ENCODE results near the gene CCDC106. TPM values are rescaled to one million over a fixed set of nuclear protein-coding genes. Genes with fewer than 3 reads are reported as not detected.

Gene CCDC106
- total RNA-seq, 3 donors from 2014 or later (not counting 1 experiment from before 2014, with no cell fraction given), result 2.0 to 3.2 (median 3.2) TPM

DNA sequence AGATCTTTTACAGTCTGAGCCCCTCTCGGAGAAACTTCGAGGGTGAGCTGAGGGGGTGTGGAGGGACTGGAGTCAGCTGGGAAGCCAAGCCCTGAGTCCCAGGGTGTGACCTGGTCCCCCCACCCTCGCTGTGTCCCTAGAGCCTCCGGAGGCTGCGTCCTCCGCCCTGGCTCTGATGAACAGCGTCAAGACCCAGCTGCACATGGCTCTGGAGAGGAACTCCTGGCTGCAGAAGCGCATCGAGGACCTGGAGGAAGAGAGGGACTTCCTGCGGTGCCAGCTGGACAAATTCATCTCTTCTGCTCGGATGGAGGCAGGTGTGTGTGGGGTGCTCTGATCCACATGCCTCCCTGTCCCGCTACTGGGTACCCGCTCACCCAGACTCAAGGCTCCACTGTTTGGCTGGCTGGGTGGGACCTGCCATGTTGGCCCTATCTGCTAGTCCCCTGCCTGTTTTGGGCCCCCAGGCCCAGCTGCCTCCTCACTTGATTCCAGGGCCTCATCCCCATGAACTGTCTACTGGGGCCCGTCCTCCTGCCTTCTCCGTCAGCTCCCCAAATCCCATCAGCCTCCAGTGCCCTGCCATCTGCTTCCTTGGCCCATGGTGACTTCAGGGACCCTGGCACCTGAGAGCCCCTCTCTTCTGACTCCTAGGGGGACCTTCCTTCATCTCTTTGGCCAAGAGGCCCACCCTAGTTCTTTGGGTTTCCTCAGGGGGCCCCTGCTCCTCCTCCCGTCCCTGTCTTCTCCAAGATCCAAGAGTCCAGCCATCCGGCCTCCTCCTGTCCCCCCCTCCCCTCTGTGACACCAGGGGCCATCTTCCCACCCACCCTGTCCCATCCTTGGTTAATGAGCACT, 1.5 kb downstream of the CCDC106 start:
- TF ChIP-seq CTCF (IDR thresholded peaks at IDR 0.05), result no peak
- intact Hi-C loops (cut with micrococcal nuclease), result loop anchor here (5.0 to 10.0 kb wide), 3 partner anchors 472 to 1455 kb away; partner anchors contain the start of genes TSEN34 and ZSCAN5A
- DNase-seq (no peak), ATAC-seq (no peak)
- no peaks in the 10 kb centered on the region for H3K9me3 ChIP-seq (ENCODE audit: control insufficient read depth, insufficient read depth, low read length)
- peak overlapping the region in 1 of 2 donors; percentile 65 for H3K27ac Mint-ChIP-seq
- H3K4me3 Mint-ChIP-seq, result peak overlapping the region; percentile 83
- H3K4me3 ChIP-seq (ENCODE audit: low read length), result no peak overlapping the region
- H3K27me3 ChIP-seq (ENCODE audit: control insufficient read depth, insufficient read depth, low read length), result no peaks in the 10 kb centered on the region
- peaks cover 15 to 34% of the 10 kb centered on the region in 2 donors for H3K4me1 Mint-ChIP-seq
- 78% methylated on average over 17 of the region's 17 CpGs for WGBS (ENCODE audit: insufficient coverage)
- peaks cover 0 to 7% of the 10 kb centered on the region in 2 donors for H3K27me3 Mint-ChIP-seq (ENCODE audit: low read depth in 2 of 2)
- H3K9me3 Mint-ChIP-seq, result no peaks in the 10 kb centered on the region
- H3K4me1 ChIP-seq (ENCODE audit: control insufficient read depth, insufficient read depth, low read length), result peaks cover 36% of the 10 kb centered on the region
- H3K27ac ChIP-seq (ENCODE audit: low read length), result no peak overlapping the region
- peaks cover 13% of the 10 kb centered on the region for H3K36me3 ChIP-seq (ENCODE audit: control insufficient read depth, insufficient read depth, low read length)
- no peaks in the 10 kb centered on the region for H3K36me3 Mint-ChIP-seq

GRCh38 chr19:55650126-55650557, 2.1 kb downstream of the CCDC106 start:
- ATAC-seq, result no peak

GRCh38 chr19:55650602-55651230, 2.7 kb downstream of the CCDC106 start:
- no peaks in the 10 kb centered on the region for H3K36me3 Mint-ChIP-seq
- H3K27ac ChIP-seq (ENCODE audit: low read length), result no peak overlapping the region
- H3K27me3 ChIP-seq (ENCODE audit: control insufficient read depth, insufficient read depth, low read length), result no peaks in the 10 kb centered on the region
- H3K4me1 Mint-ChIP-seq, result peaks cover 22 to 35% of the 10 kb centered on the region in 2 donors
- H3K27me3 Mint-ChIP-seq (ENCODE audit: low read depth in 2 of 2), result peaks cover 0 to 7% of the 10 kb centered on the region in 2 donors
- intact Hi-C loops (cut with micrococcal nuclease), result loop anchor here (5.0 to 10.0 kb wide), 3 partner anchors 473 to 1456 kb away; partner anchors contain the start of genes TSEN34 and ZSCAN5A
- DNase-seq (no peak), ATAC-seq (no peak)
- TF ChIP-seq CTCF (IDR thresholded peaks at IDR 0.05), result no peak
- H3K4me1 ChIP-seq (ENCODE audit: control insufficient read depth, insufficient read depth, low read length), result peaks cover 36% of the 10 kb centered on the region
- peaks cover under 1% of the 10 kb centered on the region for H3K36me3 ChIP-seq (ENCODE audit: control insufficient read depth, insufficient read depth, low read length)
- no peak overlapping the region for H3K4me3 ChIP-seq (ENCODE audit: low read length)
- peak overlapping the region in 1 of 2 donors; percentile 65 for H3K27ac Mint-ChIP-seq
- WGBS (ENCODE audit: insufficient coverage), result 97% methylated on average over 17 of the region's 17 CpGs
- no peaks in the 10 kb centered on the region for H3K9me3 Mint-ChIP-seq
- no peaks in the 10 kb centered on the region for H3K9me3 ChIP-seq (ENCODE audit: control insufficient read depth, insufficient read depth, low read length)
- peak overlapping the region; percentile 37 for H3K4me3 Mint-ChIP-seq

More at GRCh38 chr19:55650126-55650557, 2.1 kb downstream of the CCDC106 start:
- Histone ChIP-seq H3K9me3 (ENCODE audit: control insufficient read depth, insufficient read depth, low read length) (no peaks in the 10 kb centered on the region), H3K27ac (ENCODE audit: low read length) (no peak overlapping the region), H3K4me3 (ENCODE audit: low read length) (no peak overlapping the region), H3K4me1 (ENCODE audit: control insufficient read depth, insufficient read depth, low read length) (peaks cover 33% of the 10 kb centered on the region), H3K36me3 (ENCODE audit: control insufficient read depth, insufficient read depth, low read length) (peaks cover 6% of the 10 kb centered on the region), H3K27me3 (ENCODE audit: control insufficient read depth, insufficient read depth, low read length) (no peaks in the 10 kb centered on the region)
- WGBS (ENCODE audit: insufficient coverage), result 94% methylated on average over 4 of the region's 4 CpGs
- Mint-ChIP-seq H3K27ac (peak overlapping the region in 1 of 2 donors; percentile 65), H3K36me3 (no peaks in the 10 kb centered on the region), H3K9me3 (no peaks in the 10 kb centered on the region), H3K4me1 (peaks cover 17 to 32% of the 10 kb centered on the region in 2 donors), H3K4me3 (peak overlapping the region; percentile 37), H3K27me3 (ENCODE audit: low read depth in 2 of 2) (peaks cover 0 to 7% of the 10 kb centered on the region in 2 donors)
- TF ChIP-seq CTCF (IDR thresholded peaks at IDR 0.05), result no peak
- intact Hi-C loops (cut with micrococcal nuclease), result loop anchor here (5.0 to 10.0 kb wide), 3 partner anchors 473 to 1455 kb away; partner anchors contain the start of genes TSEN34 and ZSCAN5A
- no peak for DNase-seq
